SK-N-SH (cell line): ENCODE data around the gene STRIP2. TPM values are rescaled to one million over a fixed set of nuclear protein-coding genes. Genes with fewer than 3 reads are reported as not detected.

Experiments
- CTCF ChIA-PET: fragments of 300-600, 350-600 bp; formaldehyde crosslinking; extraction: SDS; loops from one replicate; lab custom pipeline; 2021; lab: Yijun Ruan, JAX
- POLR2A ChIA-PET: fragments of 350-600 bp; sonication (Branson Sonifier 250); formaldehyde crosslinking; extraction: SDS; loops from one replicate; lab custom pipeline; 2020; ENCODE audit warnings: antibody characterized with exemption, inconsistent platforms; lab: Yijun Ruan, JAX
- DNase-seq: peaks from one replicate; pipeline ENCODE4 v3.0.0; 2012
- H2AFZ ChIP-seq: fragments of 200-600 bp; sonication (generic); 2 replicates; pipeline ENCODE4 v1.8.1; 2016; ENCODE audit warnings: antibody characterized with exemption, mild to moderate bottlenecking, low read depth
- H3F3A ChIP-seq: fragments of 200-600 bp; sonication (generic); replicated peaks from 2 replicates; pipeline ENCODE3; 2016; ENCODE audit warnings: antibody characterized with exemption, mild to moderate bottlenecking; ENCODE audit not compliant: insufficient read depth
- H3K27ac ChIP-seq, 2 experiments: fragments of 200-500 bp in 1 of 2; fragments of 200-600 bp in 1 of 2; sonication (Bioruptor generic) in 1 of 2; sonication (generic), shearing (Covaris generic) in 1 of 2; 2 replicates each; pipeline versions ENCODE4 v1.5.1 to v1.6.1; 2014 to 2016; ENCODE audit warnings: low read depth in 2 of 2, inconsistent platforms in 1 of 2, low read length in 1 of 2, mild to moderate bottlenecking in 1 of 2, mixed read lengths in 1 of 2
- H3K27me3 ChIP-seq: fragments of 200-600 bp; sonication (generic), shearing (Covaris generic); 2 replicates; pipeline ENCODE4 v1.6.1; 2016; ENCODE audit warnings: mixed run types; ENCODE audit not compliant: insufficient read depth
- H3K36me3 ChIP-seq, 2 experiments: fragments of 200-500 bp in 1 of 2; fragments of 200-600 bp in 1 of 2; sonication (Bioruptor generic) in 1 of 2; sonication (generic) in 1 of 2; replicated peaks in 1 of 2; 2 replicates each; pipeline versions ENCODE3 to v1.5.1; 2014 to 2016; ENCODE audit warnings: low read length in 1 of 2, mild to moderate bottlenecking in 1 of 2; ENCODE audit not compliant: insufficient read depth in 2 of 2, control insufficient read depth in 1 of 2
- H3K4me1 ChIP-seq, 2 experiments: fragments of 200-500 bp in 1 of 2; fragments of 200-600 bp in 1 of 2; sonication (Bioruptor generic) in 1 of 2; sonication (generic), shearing (Covaris generic) in 1 of 2; 2 replicates each; pipeline versions ENCODE4 v1.5.1 to v1.6.1; 2014 to 2016; ENCODE audit warnings: low read depth in 1 of 2, low read length in 1 of 2, mixed run types in 1 of 2; ENCODE audit not compliant: insufficient read depth in 2 of 2, control insufficient read depth in 1 of 2
- H3K4me2 ChIP-seq: fragments of 200-600 bp; sonication (generic), shearing (Covaris generic); 2 replicates; pipeline ENCODE4 v1.6.1; 2017; ENCODE audit warnings: mixed run types
- H3K4me3 ChIP-seq, 2 experiments: fragments of 200-500 bp in 1 of 2; fragments of 200-600 bp in 1 of 2; sonication (Bioruptor generic) in 1 of 2; sonication (generic), shearing (Covaris generic) in 1 of 2; 2 replicates each; pipeline versions ENCODE4 v1.5.1 to v1.8.1; 2014 to 2016; ENCODE audit warnings: low read depth in 2 of 2, inconsistent platforms in 1 of 2, low read length in 1 of 2, mild to moderate bottlenecking in 1 of 2, mixed read lengths in 1 of 2, moderate library complexity in 1 of 2
- H3K79me2 ChIP-seq: fragments of 200-600 bp; sonication (generic); 2 replicates; pipeline ENCODE4 v1.8.1; 2017; ENCODE audit warnings: mild to moderate bottlenecking; ENCODE audit not compliant: insufficient read depth
- H3K9ac ChIP-seq: fragments of 200-600 bp; sonication (generic); 2 replicates; pipeline ENCODE4 v1.6.1; 2017; ENCODE audit warnings: mixed run types
- H3K9me2 ChIP-seq: fragments of 200-600 bp; sonication (generic); 2 replicates; pipeline ENCODE4 v1.6.1; 2017; ENCODE audit warnings: mixed run types
- H3K9me3 ChIP-seq: fragments of 200-600 bp; sonication (generic); 2 replicates; pipeline ENCODE4 v1.6.1; 2017; ENCODE audit warnings: mixed run types, mild to moderate bottlenecking, moderate library complexity
- H4K20me1 ChIP-seq: fragments of 200-600 bp; sonication (generic); 2 replicates; pipeline ENCODE4 v1.6.1; 2017; ENCODE audit warnings: mild to moderate bottlenecking, mixed run types; ENCODE audit not compliant: insufficient read depth
- CTCF ChIP-seq: fragments of 200-600 bp; sonication (generic); IDR thresholded peaks from 2 replicates; pipeline ENCODE4 v1.6.1; 2017; ENCODE audit warnings: antibody characterized with exemption, mild to moderate bottlenecking, moderate library complexity
- GABPA ChIP-seq: IDR thresholded peaks from 2 replicates; pipeline ENCODE4 v1.4.0; 2012; ENCODE audit warnings: low read depth, mild to moderate bottlenecking
- MAX ChIP-seq: IDR thresholded peaks from 2 replicates; pipeline ENCODE4 v1.4.0; 2012; ENCODE audit warnings: low read depth
- RCOR1 ChIP-seq: fragments of 150-350 bp; IDR thresholded peaks from 2 replicates; pipeline ENCODE4 v1.6.1; 2017; ENCODE audit warnings: antibody characterized with exemption, low read length
- TAF1 ChIP-seq: IDR thresholded peaks from 2 replicates; pipeline ENCODE4 v1.6.1; 2012; ENCODE audit warnings: low read depth, mild to moderate bottlenecking, low read length, moderate library complexity, borderline replicate concordance
- USF1 ChIP-seq: IDR thresholded peaks from 2 replicates; pipeline ENCODE4 v1.4.0; 2012; ENCODE audit warnings: low read depth, borderline replicate concordance
- YY1 ChIP-seq: IDR thresholded peaks from 2 replicates; pipeline ENCODE4 v1.4.0; 2012; ENCODE audit warnings: low read depth, mild to moderate bottlenecking
- ZBTB33 ChIP-seq: IDR thresholded peaks from 2 replicates; pipeline ENCODE4 v1.4.0; 2012; ENCODE audit warnings: low read depth, borderline replicate concordance
- WGBS: methylation state at CpG from one replicate; pipeline ENCODE4 v1.1.6; 2017; ENCODE audit warnings: low lambda C conversion rate; 5-methylcytosine and 5-hydroxymethylcytosine counted together
- polyA plus RNA-seq, 3 experiments: library from polyadenylated mRNA; depleted of rRNA; stranded (reverse); fragments of >200 nt; gene quantifications; 2 replicates each; pipeline ENCODE4 v1.2.3, GENCODE V29; 2012

Gene STRIP2
- polyA plus RNA-seq, 1 of the 3 experiments (the other 2 are of a cell fraction) = 4.9 TPM

- H3K4me2 ChIP-seq = no peak overlapping the region
Measured at GRCh38 chr7:129412501-129412900, 21.7 kb upstream of the STRIP2 start.

More at GRCh38 chr7:129412501-129412900, 21.7 kb upstream of the STRIP2 start:
- Histone ChIP-seq H2AFZ (no peak overlapping the region), H3K4me3 (no peak overlapping the region), H3K27me3 (no peaks in the 10 kb centered on the region), H3K9me2 (no peaks in the 10 kb centered on the region), H3K9ac (no peak overlapping the region)
- 96% methylated on average over 4 of the region's 4 CpGs for WGBS
- DNase-seq = no peak
- TF ChIP-seq ZBTB33 (no peak), CTCF (no peak), TAF1 (no peak), USF1 (no peak), MAX (no peak), RCOR1 (no peak), YY1 (no peak), GABPA (no peak)
- TF ChIP-seq, all 33 proteins: peak for 0
- no peaks in the 10 kb centered on the region for H3K4me1 ChIP-seq
- no peaks in the 10 kb centered on the region for H4K20me1 ChIP-seq
- H3K79me2 ChIP-seq = no peaks in the 10 kb centered on the region
- no peaks in the 10 kb centered on the region for H3K9me3 ChIP-seq
- no peaks in the 10 kb centered on the region for H3F3A ChIP-seq
- ChIA-PET POLR2A (no interaction called here), CTCF (interaction anchor here (1.3 to 1.6 kb wide), 2 partner anchors 37 to 194 kb away, joined by 3 to 6 read pairs; no protein-coding TSS in a partner anchor)
- H3K27ac ChIP-seq = no peak overlapping the region
- peaks cover 1 to 16% of the 10 kb centered on the region in 2 experiments for H3K36me3 ChIP-seq
